Fibroblast of lung (primary cell): ENCODE results near the gene CBFA2T3. TPM values are rescaled to one million over a fixed set of nuclear protein-coding genes. Genes with fewer than 3 reads are reported as not detected.
"Not testable (repeated sequence)": the region's sequence is repeated elsewhere in the genome, so short reads cannot be mapped to it uniquely, and the experiment has no call there.

Source experiments
- DNase-seq, 2 donors: peaks; one replicate each; pipeline versions ENCODE4 v3.0.0 to v3.0.0-alpha.2; 2010; ENCODE audit warnings: low read depth in 2 of 2
- H2AFZ ChIP-seq: 2 replicates; pipeline ENCODE4 v1.5.1; 2012; ENCODE audit warnings: low read length, control low read depth, inconsistent platforms
- H3K27ac ChIP-seq: 2 replicates; pipeline ENCODE4 v1.5.1; 2011; ENCODE audit warnings: low read length, control low read depth; ENCODE audit not compliant: insufficient read depth
- H3K27me3 ChIP-seq: 2 replicates; pipeline ENCODE4 v1.5.1; 2011; ENCODE audit warnings: mild to moderate bottlenecking, low read length; ENCODE audit not compliant: control insufficient read depth, insufficient read depth
- H3K36me3 ChIP-seq: 2 replicates; pipeline ENCODE4 v1.5.1; 2011; ENCODE audit warnings: low read length; ENCODE audit not compliant: control insufficient read depth, insufficient read depth
- H3K4me1 ChIP-seq: 2 replicates; pipeline ENCODE4 v1.5.1; 2011; ENCODE audit warnings: low read length; ENCODE audit not compliant: control insufficient read depth, insufficient read depth; ENCODE audit errors: extremely low read depth
- H3K4me2 ChIP-seq: 2 replicates; pipeline ENCODE4 v1.5.1; 2011; ENCODE audit warnings: low read length, control low read depth; ENCODE audit not compliant: insufficient read depth; ENCODE audit errors: extremely low read depth
- H3K4me3 ChIP-seq, 4 experiments: fragments of 200-600 bp in 1 of 4; sonication (generic) in 1 of 4; replicated peaks in 1 of 4; 2 replicates each; pipeline ENCODE4 v1.5.1; 2011 to 2016; ENCODE audit warnings: low read length in 4 of 4, low read depth in 3 of 4, mild to moderate bottlenecking in 3 of 4, control low read depth in 2 of 4, inconsistent platforms in 1 of 4, mixed read lengths in 1 of 4; ENCODE audit not compliant: insufficient read depth in 1 of 4; ENCODE audit errors: control extremely low read depth in 1 of 4
- H3K79me2 ChIP-seq: 2 replicates; pipeline ENCODE4 v1.5.1; 2012; ENCODE audit warnings: mild to moderate bottlenecking, low read length, inconsistent platforms; ENCODE audit not compliant: control insufficient read depth, insufficient read depth
- H3K9ac ChIP-seq: 2 replicates; pipeline ENCODE4 v1.5.1; 2011; ENCODE audit warnings: mild to moderate bottlenecking, low read length, control low read depth; ENCODE audit not compliant: insufficient read depth
- H3K9me3 ChIP-seq: 2 replicates; pipeline ENCODE4 v1.5.1; 2012; ENCODE audit warnings: low read depth, low read length; ENCODE audit not compliant: control insufficient read depth, insufficient read depth
- H4K20me1 ChIP-seq: 2 replicates; pipeline ENCODE4 v1.5.1; 2011; ENCODE audit warnings: low read length; ENCODE audit not compliant: control insufficient read depth, insufficient read depth; ENCODE audit errors: extremely low read depth
- CTCF ChIP-seq, 2 donors: IDR thresholded peaks in 1 of 2; conservative IDR thresholded peaks in 1 of 2; 1 replicate in 1 of 2; 2 replicates in 1 of 2; pipeline ENCODE4 v1.5.1; 2011 to 2012; ENCODE audit warnings: low read length in 2 of 2, control low read depth in 1 of 2, inconsistent platforms in 1 of 2, low read depth in 1 of 2, mild to moderate bottlenecking in 1 of 2
- EZH2 ChIP-seq: IDR thresholded peaks from 2 replicates; pipeline ENCODE4 v1.5.1; 2012; ENCODE audit warnings: low read length, control low read depth, mild to moderate bottlenecking; ENCODE audit errors: missing control alignments
- polyA plus RNA-seq, 2 donors: library from polyadenylated mRNA; depleted of rRNA in 1 of 2; stranded (reverse) in 1 of 2; unstranded in 1 of 2; fragments of >200 nt; gene quantifications; 2 replicates each; pipeline ENCODE4 v1.2.1, GENCODE V29; 2011 to 2012; ENCODE audit warnings: missing spikeins in 1 of 2
- total RNA-seq: library from RNA; depleted of rRNA; stranded (reverse); fragments of >200 nt; gene quantifications from 2 replicates; pipeline ENCODE4 v1.2.1, GENCODE V29; 2014

Gene CBFA2T3
- total and polyA plus RNA-seq, 2 donors (not counting 1 experiment from before 2014, with no cell fraction given) = under 0.01 to 0.05 TPM

- H3K9ac ChIP-seq = no peak overlapping the region
- H3K4me1 ChIP-seq = no peaks in the 10 kb centered on the region
- no peaks in the 10 kb centered on the region for H3K79me2 ChIP-seq
- H3K36me3 ChIP-seq = no peaks in the 10 kb centered on the region
- H3K27ac ChIP-seq = no peak overlapping the region
- H3K27me3 ChIP-seq = no peaks in the 10 kb centered on the region
- no peaks in the 10 kb centered on the region for H3K9me3 ChIP-seq
- no peak overlapping the region for H3K4me2 ChIP-seq
- no peak for DNase-seq
- no peak overlapping the region for H3K4me3 ChIP-seq
- no peaks in the 10 kb centered on the region for H4K20me1 ChIP-seq
- TF ChIP-seq EZH2 (no peak), CTCF (conservative IDR thresholded peaks at IDR 0.05 in 1 of 2, IDR thresholded peaks at IDR 0.05 in 1 of 2; ENCODE audit: low read depth in 1 of 2, low read length in 2 of 2) (no peak)
- no peak overlapping the region for H2AFZ ChIP-seq
Observed at GRCh38 chr16:89002851-89003830, 26.1 kb upstream of the CBFA2T3 start.

- not testable (repeated sequence) for H2AFZ ChIP-seq, H4K20me1 ChIP-seq, H3K4me1 ChIP-seq, H3K4me3 ChIP-seq, H3K27ac ChIP-seq, H3K27me3 ChIP-seq, H3K4me2 ChIP-seq, H3K9me3 ChIP-seq, H3K79me2 ChIP-seq, H3K36me3 ChIP-seq, DNase-seq, H3K9ac ChIP-seq
Observed at GRCh38 chr16:89002081-89002480, 25.1 kb upstream of the CBFA2T3 start.

GRCh38 chr16:89001117-89002027 is 24.4 kb upstream of the CBFA2T3 start:
- H3K27ac ChIP-seq = no peak overlapping the region
- no peak overlapping the region for H3K4me2 ChIP-seq
- DNase-seq = no peak
- TF ChIP-seq EZH2 (no peak), CTCF (conservative IDR thresholded peaks at IDR 0.05 in 1 of 2, IDR thresholded peaks at IDR 0.05 in 1 of 2; ENCODE audit: low read depth in 1 of 2, low read length in 2 of 2) (no peak)
- H3K4me3 ChIP-seq = no peak overlapping the region
- H3K27me3 ChIP-seq = no peaks in the 10 kb centered on the region
- H4K20me1 ChIP-seq = no peaks in the 10 kb centered on the region
- H3K36me3 ChIP-seq = no peaks in the 10 kb centered on the region
- H3K9me3 ChIP-seq = no peaks in the 10 kb centered on the region
- no peak overlapping the region for H2AFZ ChIP-seq
- H3K9ac ChIP-seq = no peak overlapping the region
- H3K79me2 ChIP-seq = no peaks in the 10 kb centered on the region
- H3K4me1 ChIP-seq = no peaks in the 10 kb centered on the region
